ENCODE data around the gene DNAJC18. TPM values are rescaled to one million over a fixed set of nuclear protein-coding genes. Genes with fewer than 3 reads are reported as not detected.
A peak's percentile ranks its signal among the peaks of the same experiment; 100 is the strongest.

DNAJC18 gene
- total and polyA plus RNA-seq, 7 donors, result 2.6 to 14.5 (median 10.3) TPM

DNA sequence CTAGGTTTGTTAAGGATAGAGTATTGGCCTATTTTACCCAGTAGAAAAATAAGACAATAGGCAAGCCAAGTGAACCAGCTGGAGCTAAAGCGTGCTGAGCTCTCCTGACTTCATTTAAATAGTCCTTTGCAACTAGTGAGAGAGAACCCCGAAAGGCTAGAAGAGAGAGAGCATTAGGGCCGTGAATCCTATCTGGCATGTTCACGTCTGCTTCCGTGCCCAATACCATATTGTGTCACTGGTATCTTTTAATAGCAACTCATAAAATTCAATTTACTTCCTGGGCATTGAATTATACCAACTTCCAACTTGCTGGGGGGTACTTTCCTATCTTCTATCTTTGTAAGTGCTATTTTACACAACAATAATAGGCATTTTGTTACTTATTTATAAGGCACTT is 13.8 kb downstream of the DNAJC18 start:
- peaks cover 4 to 77% of the 10 kb centered on the region in 2 donors for H3K36me3 ChIP-seq (ENCODE audit: insufficient read depth in 1 of 2, low read depth in 1 of 2)
- ATAC-seq (peak in 3 of 4 donors; percentile 26 to 72 (median 62)), DNase-seq (no peak)
- intact Hi-C loops (cut with DNase I), result no loop called here
- no peaks in the 10 kb centered on the region for H3K9me3 ChIP-seq
- H3K27me3 ChIP-seq (ENCODE audit: insufficient read depth in 3 of 3, low read length in 2 of 3), result no peaks in the 10 kb centered on the region
- peaks cover 13% of the 10 kb centered on the region for H3K4me1 ChIP-seq
- WGBS, 3 donors, result 32 to 53% (median 34%) methylated on average over 5 of the region's 5 CpGs
- no peak overlapping the region for H3K4me3 ChIP-seq
- TF ChIP-seq, protein P1, sequence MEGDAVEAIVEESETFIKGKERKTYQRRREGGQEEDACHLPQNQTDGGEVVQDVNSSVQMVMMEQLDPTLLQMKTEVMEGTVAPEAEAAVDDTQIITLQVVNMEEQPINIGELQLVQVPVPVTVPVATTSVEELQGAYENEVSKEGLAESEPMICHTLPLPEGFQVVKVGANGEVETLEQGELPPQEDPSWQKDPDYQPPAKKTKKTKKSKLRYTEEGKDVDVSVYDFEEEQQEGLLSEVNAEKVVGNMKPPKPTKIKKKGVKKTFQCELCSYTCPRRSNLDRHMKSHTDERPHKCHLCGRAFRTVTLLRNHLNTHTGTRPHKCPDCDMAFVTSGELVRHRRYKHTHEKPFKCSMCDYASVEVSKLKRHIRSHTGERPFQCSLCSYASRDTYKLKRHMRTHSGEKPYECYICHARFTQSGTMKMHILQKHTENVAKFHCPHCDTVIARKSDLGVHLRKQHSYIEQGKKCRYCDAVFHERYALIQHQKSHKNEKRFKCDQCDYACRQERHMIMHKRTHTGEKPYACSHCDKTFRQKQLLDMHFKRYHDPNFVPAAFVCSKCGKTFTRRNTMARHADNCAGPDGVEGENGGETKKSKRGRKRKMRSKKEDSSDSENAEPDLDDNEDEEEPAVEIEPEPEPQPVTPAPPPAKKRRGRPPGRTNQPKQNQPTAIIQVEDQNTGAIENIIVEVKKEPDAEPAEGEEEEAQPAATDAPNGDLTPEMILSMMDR (IDR thresholded peaks at IDR 0.05), result no peak
- H3K27ac ChIP-seq, result peak overlapping the region; percentile 63

DNA sequence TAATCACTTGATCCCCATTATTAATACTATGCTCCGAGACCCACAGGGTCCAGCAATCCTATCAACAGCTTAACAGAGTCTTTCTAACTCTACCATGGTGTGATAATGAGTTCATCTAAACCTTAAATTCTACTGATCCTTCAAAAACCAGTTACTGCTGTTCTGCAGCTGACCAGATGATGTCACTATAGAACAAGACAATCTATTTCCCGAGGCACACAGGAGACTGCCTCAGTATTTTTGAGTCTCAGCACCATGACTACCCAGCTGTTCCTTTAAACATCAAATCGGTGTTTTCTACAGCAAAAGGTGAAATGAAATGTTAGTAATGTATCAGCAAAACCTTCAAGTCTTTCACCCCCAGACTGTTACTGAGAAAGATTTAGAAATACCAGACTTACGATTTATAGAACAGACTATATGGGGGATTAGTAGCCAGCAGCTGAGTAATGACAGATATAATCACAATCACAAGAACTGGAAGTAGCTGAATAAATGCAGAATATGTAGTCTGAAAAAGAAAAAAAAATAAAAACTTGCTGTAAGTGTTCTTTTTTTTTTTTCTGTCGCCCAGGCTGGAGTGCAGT is 16.9 kb downstream of the DNAJC18 start:
- 31 to 44% (median 44%) methylated on average over 4 to 5 of the region's 5 CpGs for WGBS, 3 donors
- Histone ChIP-seq H3K9me3 (no peaks in the 10 kb centered on the region), H3K27ac (no peak overlapping the region), H3K27me3 (ENCODE audit: insufficient read depth in 3 of 3, low read length in 2 of 3) (no peaks in the 10 kb centered on the region), H3K4me1 (peaks cover 38% of the 10 kb centered on the region), H3K36me3 (ENCODE audit: insufficient read depth in 1 of 2, low read depth in 1 of 2) (peaks cover 0 to 49% of the 10 kb centered on the region in 2 donors), H3K4me3 (no peak overlapping the region)
- DNase-seq, result no peak
- ATAC-seq, result peak; percentile 55 to 65 (median 62)
- intact Hi-C loops (cut with DNase I), result loop anchor here (1.0 to 5.0 kb wide), 3 partner anchors 92 to 140 kb away; partner anchors contain the start of gene UBE2D2 (in 1 of the 2)
- TF ChIP-seq, protein P1 (IDR thresholded peaks at IDR 0.05), result peak; percentile 83

DNA sequence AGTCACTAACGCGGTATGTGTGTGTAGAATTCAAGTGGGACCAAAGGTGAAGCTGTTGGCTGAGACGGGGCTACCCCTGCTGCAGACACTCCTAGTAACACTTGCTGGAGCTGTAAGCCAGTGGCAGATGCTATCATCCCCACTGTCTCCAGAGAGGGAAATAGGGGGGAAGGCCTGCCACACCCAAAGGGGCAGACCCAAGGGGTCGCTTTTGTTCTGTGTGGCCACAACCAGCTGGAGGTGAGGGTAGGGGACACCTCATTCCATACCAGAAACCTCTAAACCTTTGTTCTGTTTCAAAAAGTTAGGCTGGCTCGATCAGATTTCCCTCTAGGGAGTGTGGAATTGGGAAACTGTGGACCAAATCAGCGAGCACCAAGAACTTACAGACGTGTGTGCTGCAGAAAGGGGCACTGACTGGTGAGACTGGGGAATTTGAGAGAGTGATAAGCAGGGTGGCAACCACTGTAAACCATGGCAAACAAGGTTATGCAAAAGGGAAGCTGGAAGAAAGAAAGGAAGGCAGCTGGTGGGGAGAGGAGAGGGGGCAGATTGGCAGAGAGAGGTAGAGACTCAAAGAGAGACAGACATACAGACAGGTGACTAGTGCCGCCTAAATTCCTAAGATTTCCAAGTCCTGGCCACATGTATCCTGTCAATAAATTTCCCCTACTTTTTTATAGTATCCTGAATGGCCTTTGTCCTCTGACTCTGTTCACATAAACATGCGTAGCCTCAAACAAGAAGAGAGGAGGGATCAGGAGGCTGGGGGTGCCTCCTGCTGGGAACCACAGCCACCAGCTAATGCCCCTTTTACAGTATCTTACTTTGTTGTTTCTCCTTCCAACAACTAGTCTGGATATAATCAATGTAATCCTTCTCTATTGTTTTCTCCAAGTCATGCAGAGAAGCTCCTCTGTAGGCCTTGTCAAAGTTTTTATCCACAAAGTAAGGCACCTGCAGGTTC is 19.8 kb downstream of the DNAJC18 start:
- TF ChIP-seq, protein P1 (IDR thresholded peaks at IDR 0.05), result no peak
- no peaks in the 10 kb centered on the region for H3K27me3 ChIP-seq (ENCODE audit: insufficient read depth in 3 of 3, low read length in 2 of 3)
- ATAC-seq, result no peak
- no peak for DNase-seq
- H3K36me3 ChIP-seq (ENCODE audit: insufficient read depth in 1 of 2, low read depth in 1 of 2), result peaks cover 0 to 24% of the 10 kb centered on the region in 2 donors
- peak overlapping the region; percentile 85 for H3K27ac ChIP-seq
- intact Hi-C loops (cut with DNase I), result loop anchor here in 1 of 2 donors (5.0 to 10.0 kb wide), 2 partner anchors 143 to 345 kb away; partner anchors contain the start of gene UBE2D2
- WGBS, 3 donors, result 49 to 61% (median 56%) methylated on average over 9 of the region's 9 CpGs
- no peaks in the 10 kb centered on the region for H3K9me3 ChIP-seq
- H3K4me1 ChIP-seq, result peaks cover 52% of the 10 kb centered on the region
- H3K4me3 ChIP-seq, result no peak overlapping the region

DNA sequence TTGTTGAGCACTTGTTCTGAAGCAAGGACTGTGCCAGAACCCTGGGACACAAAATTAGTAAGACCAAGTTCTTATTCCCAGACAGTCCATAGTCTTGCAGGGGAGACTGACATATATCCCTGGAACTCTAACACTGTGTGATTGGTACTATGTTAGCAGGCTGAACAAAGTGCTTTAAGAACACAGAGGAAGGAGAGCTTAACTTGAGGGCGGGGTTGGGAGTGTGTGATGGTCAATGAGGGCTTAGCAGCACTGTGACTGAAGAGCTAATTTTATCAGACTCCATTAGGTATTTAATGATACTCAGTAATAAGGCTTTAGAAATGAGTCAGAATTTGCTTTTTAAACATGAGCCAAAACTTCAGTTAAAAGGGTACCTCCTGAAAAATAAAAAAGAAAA is 20.5 kb downstream of the DNAJC18 start:
- H3K9me3 ChIP-seq, result no peaks in the 10 kb centered on the region
- H3K27me3 ChIP-seq (ENCODE audit: insufficient read depth in 3 of 3, low read length in 2 of 3), result no peaks in the 10 kb centered on the region
- WGBS, 3 donors, result 15 to 38% (median 23%) methylated on average over 1 of the region's 1 CpG
- peaks cover 0 to 17% of the 10 kb centered on the region in 2 donors for H3K36me3 ChIP-seq (ENCODE audit: insufficient read depth in 1 of 2, low read depth in 1 of 2)
- TF ChIP-seq, protein P1 (IDR thresholded peaks at IDR 0.05), result no peak
- peak in 3 of 4 donors; percentile 52 to 68 (median 52) for ATAC-seq
- peaks cover 58% of the 10 kb centered on the region for H3K4me1 ChIP-seq
- H3K4me3 ChIP-seq, result no peak overlapping the region
- H3K27ac ChIP-seq, result peak overlapping the region; percentile 85
- intact Hi-C loops (cut with DNase I), result loop anchor here in 1 of 2 donors (10.0 kb wide), 1 partner anchor 346 kb away; no protein-coding TSS in a partner anchor
- DNase-seq, result no peak

Measured in psoas muscle (tissue), 8 donors.